ENCODE results near the gene LILRB3. TPM values are rescaled to one million over a fixed set of nuclear protein-coding genes. Genes with fewer than 3 reads are reported as not detected.
"Not testable (repeated sequence)": the region's sequence is repeated elsewhere in the genome, so short reads cannot be mapped to it uniquely, and the experiment has no call there.

LILRB3 gene
- total RNA-seq, 1 donor from 2014 or later: not detected

DNA sequence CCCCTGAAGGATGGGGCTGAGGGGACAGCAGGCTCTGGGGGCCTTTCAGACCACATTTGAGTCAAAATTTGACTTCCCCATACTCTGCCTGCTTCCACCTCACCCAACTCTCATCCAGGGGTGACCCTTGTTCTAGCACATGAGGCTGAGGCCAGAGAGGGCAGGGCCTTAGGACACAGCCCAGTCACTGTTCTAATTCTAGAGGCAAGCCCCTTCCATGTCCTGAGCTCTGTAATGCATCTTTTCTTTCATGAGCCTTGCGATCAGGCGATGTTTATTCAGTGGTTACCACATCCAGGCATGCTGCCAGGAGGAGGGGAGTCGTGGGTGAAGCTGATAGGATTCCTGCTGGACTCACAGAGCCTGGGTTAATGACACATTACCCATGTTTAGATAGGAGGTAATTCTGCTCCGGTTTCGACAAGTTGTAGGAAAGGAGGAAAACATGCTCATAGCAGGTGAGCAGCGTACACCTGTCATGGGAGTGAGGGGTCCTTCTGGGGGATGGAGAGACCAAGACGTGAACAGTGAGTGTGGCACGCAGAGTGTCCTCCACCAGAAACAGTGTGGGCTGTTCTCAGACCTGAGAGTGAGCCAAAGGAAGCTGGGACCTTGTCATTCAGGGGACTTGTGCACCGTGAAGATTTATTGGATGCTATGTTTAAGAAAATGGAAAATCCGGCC, 12.9 kb downstream of the LILRB3 start:
- no peak for DNase-seq (ENCODE audit: low read depth, low spot score)
- Mint-ChIP-seq H3K4me3 (peak overlapping the region; percentile 99), H3K27me3 (ENCODE audit: low read depth) (peaks cover 21% of the 10 kb centered on the region), H3K36me3 (ENCODE audit: low read depth) (peaks cover 36% of the 10 kb centered on the region), H3K4me1 (peaks cover 46% of the 10 kb centered on the region), H3K9me3 (no peaks in the 10 kb centered on the region), H3K27ac (ENCODE audit: unreplicated experiment) (peak overlapping the region; percentile 44)
- TF ChIP-seq, protein P1, sequence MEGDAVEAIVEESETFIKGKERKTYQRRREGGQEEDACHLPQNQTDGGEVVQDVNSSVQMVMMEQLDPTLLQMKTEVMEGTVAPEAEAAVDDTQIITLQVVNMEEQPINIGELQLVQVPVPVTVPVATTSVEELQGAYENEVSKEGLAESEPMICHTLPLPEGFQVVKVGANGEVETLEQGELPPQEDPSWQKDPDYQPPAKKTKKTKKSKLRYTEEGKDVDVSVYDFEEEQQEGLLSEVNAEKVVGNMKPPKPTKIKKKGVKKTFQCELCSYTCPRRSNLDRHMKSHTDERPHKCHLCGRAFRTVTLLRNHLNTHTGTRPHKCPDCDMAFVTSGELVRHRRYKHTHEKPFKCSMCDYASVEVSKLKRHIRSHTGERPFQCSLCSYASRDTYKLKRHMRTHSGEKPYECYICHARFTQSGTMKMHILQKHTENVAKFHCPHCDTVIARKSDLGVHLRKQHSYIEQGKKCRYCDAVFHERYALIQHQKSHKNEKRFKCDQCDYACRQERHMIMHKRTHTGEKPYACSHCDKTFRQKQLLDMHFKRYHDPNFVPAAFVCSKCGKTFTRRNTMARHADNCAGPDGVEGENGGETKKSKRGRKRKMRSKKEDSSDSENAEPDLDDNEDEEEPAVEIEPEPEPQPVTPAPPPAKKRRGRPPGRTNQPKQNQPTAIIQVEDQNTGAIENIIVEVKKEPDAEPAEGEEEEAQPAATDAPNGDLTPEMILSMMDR (conservative IDR thresholded peaks at IDR 0.05): no peak

DNA sequence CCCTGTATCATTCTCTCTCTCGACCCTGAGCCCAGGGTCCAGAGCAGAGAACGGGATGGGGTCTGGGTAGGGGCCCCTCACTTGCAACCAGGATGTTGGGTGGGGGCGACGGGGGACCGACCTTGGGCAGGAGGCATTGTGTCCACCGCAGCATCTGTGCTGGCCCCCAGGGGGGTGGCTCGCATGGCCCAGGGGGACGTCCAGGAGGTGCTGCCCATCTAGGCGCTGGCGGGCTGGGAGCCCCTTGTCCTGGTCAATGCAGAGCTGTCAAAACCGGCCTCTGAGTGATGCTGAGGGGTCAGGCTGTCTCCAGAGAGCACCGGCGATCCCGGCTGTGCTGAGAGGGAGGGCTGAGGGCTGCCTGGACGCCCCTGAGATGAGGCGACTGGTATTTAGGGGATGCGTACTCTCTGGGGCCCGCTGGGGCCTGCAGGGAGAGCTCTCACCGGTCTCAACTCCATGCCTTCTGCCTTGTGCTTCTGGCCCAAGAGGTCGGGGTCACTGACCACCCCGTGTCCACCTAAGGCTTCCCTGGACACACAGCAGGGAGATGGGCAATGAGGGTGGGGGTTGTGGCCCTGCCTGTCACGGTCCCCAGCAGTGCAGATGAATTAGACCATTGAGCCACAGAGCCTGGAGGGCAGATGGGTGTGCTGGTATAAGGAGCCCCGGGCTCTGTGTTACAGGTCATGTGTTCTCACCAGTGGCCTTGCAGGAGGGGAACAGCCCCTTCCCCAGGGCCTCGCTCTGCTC, 13.6 kb downstream of the LILRB3 start:
- DNase-seq (ENCODE audit: low read depth, low spot score): no peak
- TF ChIP-seq, protein P1 (conservative IDR thresholded peaks at IDR 0.05): no peak
- peak overlapping the region; percentile 50 for H3K27ac Mint-ChIP-seq (ENCODE audit: unreplicated experiment)
- H3K36me3 Mint-ChIP-seq (ENCODE audit: low read depth): peaks cover 40% of the 10 kb centered on the region
- H3K4me1 Mint-ChIP-seq: peaks cover 52% of the 10 kb centered on the region
- peak overlapping the region; percentile 99 for H3K4me3 Mint-ChIP-seq
- peaks cover 21% of the 10 kb centered on the region for H3K27me3 Mint-ChIP-seq (ENCODE audit: low read depth)
- no peaks in the 10 kb centered on the region for H3K9me3 Mint-ChIP-seq

DNA sequence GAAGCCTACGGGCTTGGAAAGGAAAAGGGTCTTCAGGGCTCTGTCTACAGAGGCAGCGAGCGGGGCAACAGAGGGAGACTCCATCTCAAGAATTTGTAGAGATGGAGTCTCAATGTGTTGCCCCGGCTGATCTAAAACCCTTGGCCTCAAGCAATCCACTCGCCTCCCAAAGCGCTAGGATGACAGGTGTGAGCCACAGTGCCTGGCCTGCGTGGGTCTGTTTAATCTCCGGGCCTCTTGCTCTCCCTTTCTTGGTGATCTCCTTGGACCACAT, 14.1 kb downstream of the LILRB3 start:
- Mint-ChIP-seq H3K27me3 (ENCODE audit: low read depth) (peaks cover 21% of the 10 kb centered on the region), H3K36me3 (ENCODE audit: low read depth) (peaks cover 42% of the 10 kb centered on the region), H3K4me1 (peaks cover 53% of the 10 kb centered on the region), H3K9me3 (no peaks in the 10 kb centered on the region), H3K27ac (ENCODE audit: unreplicated experiment) (no peak overlapping the region), H3K4me3 (peak overlapping the region; percentile 99)
- no peak for DNase-seq (ENCODE audit: low read depth, low spot score)
- TF ChIP-seq, protein P1 (conservative IDR thresholded peaks at IDR 0.05): no peak

DNA sequence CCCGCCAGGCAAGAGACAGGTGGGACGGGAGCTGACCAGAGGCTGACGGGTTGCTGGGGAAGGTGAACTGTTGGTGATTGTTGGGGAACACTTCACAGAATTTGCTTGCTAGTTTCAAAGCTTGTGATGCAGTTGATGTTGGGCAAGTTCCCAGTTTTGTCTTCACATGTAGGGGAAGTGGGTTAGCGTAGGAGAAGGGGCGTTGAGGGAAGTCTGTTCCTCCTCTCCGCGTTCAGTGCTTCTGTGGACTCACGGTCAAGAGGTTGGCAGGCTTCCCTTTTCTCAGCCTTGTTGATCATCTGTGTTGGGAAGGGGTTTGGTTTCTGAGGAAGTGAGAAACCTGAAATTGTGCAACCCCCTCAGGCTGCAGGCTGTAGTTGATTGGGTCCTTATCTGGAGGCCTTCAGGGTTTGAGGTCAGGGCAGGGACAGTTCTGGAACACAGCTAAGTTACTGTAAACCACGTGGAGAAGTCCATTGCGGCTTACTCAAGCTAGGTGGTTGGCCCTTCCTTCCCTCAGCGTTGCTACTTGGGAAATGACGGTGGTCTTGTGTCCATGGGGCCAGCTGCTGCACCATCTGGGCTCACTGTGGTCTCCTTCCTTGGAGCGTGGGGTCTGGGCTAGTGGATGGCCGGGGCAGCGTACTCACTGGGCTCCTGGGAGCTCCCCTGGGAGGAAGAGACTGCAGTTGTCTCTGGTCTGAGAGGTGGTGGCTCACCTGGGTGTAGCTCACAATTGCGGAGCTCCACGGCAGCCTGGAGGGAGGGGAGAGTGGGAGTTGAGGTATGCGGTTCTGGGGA, 14.6 kb downstream of the LILRB3 start:
- H3K4me3 Mint-ChIP-seq: peak overlapping the region; percentile 99
- H3K27ac Mint-ChIP-seq (ENCODE audit: unreplicated experiment): peak overlapping the region; percentile 57
- peaks cover 59% of the 10 kb centered on the region for H3K4me1 Mint-ChIP-seq
- TF ChIP-seq, protein P1 (conservative IDR thresholded peaks at IDR 0.05): no peak
- DNase-seq (ENCODE audit: low read depth, low spot score): no peak
- H3K36me3 Mint-ChIP-seq (ENCODE audit: low read depth): peaks cover 44% of the 10 kb centered on the region
- H3K27me3 Mint-ChIP-seq (ENCODE audit: low read depth): peaks cover 21% of the 10 kb centered on the region
- no peaks in the 10 kb centered on the region for H3K9me3 Mint-ChIP-seq

DNA sequence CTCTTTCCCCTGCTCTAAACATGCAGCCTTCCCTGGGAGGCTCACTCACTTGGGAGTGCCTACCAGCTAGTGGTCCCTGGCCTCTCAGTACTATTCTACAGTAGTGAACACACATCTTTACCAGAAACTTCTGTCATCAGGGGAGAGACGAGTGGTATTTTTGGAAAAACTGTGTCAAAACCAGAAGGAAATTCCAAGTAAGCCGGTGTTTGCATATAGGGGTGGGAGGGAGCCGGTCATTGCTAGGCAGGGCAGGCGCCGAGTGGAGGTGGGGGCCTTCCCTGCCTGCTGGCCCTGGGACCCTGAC, 15.2 kb downstream of the LILRB3 start:
- DNase-seq (ENCODE audit: low read depth, low spot score): no peak
- TF ChIP-seq, protein P1 (conservative IDR thresholded peaks at IDR 0.05): no peak
- H3K27ac Mint-ChIP-seq (ENCODE audit: unreplicated experiment): no peak overlapping the region
- peaks cover 64% of the 10 kb centered on the region for H3K4me1 Mint-ChIP-seq
- no peaks in the 10 kb centered on the region for H3K9me3 Mint-ChIP-seq
- H3K4me3 Mint-ChIP-seq: peak overlapping the region; percentile 99
- peaks cover 48% of the 10 kb centered on the region for H3K36me3 Mint-ChIP-seq (ENCODE audit: low read depth)
- peaks cover 21% of the 10 kb centered on the region for H3K27me3 Mint-ChIP-seq (ENCODE audit: low read depth)

DNA sequence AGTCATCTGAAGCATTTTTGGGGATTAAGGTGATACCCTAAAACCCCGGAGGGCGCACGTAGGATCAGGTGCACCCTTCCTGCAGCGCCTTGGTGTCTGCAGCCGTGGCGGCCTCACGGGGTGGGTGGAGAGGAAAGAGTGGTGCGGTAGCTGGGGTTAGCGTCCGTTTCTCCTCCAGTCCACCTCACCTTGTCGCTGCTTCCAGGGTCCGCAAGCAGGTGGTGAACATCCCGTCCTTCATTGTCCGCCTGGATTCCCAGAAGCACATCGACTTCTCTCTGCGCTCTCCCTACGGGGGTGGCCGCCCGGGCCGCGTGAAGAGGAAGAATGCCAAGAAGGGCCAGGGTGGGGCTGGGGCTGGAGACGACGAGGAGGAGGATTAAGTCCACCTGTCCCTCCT, 15.6 kb downstream of the LILRB3 start:
- H3K27me3 Mint-ChIP-seq (ENCODE audit: low read depth): peaks cover 21% of the 10 kb centered on the region
- not testable (repeated sequence) for H3K27ac Mint-ChIP-seq (ENCODE audit: unreplicated experiment)

More for the DNA sequence above, 15.6 kb downstream of the LILRB3 start:
- Mint-ChIP-seq H3K4me1 (peaks cover 69% of the 10 kb centered on the region), H3K4me3 (peak overlapping the region; percentile 99), H3K36me3 (ENCODE audit: low read depth) (peaks cover 51% of the 10 kb centered on the region)
- not testable (repeated sequence) for DNase-seq (ENCODE audit: low read depth, low spot score); H3K9me3 Mint-ChIP-seq

Data from neural crest cell (in vitro differentiated cells).